Stomach (tissue), 9 donors: ENCODE measurements around the gene SLF1. TPM values are rescaled to one million over a fixed set of nuclear protein-coding genes. Genes with fewer than 3 reads are reported as not detected.

Experiments
- DNase-seq, 2 donors: peaks; one replicate each; pipeline versions ENCODE4 v3.0.0 to v3.0.0-alpha.2; 2013 to 2019
- H3K27ac ChIP-seq, 5 donors: fragments of 200-600 bp in 4 of 5; sonication (generic) in 4 of 5; one replicate each; pipeline ENCODE4 v1.5.1; 2013 to 2019; ENCODE audit warnings: mild to moderate bottlenecking in 1 of 5, moderate library complexity in 1 of 5
- H3K27me3 ChIP-seq, 3 donors: fragments of 200-600 bp; sonication (generic); one replicate each; pipeline ENCODE4 v1.5.1; 2017 to 2019; ENCODE audit warnings: mixed run types in 1 of 3
- H3K36me3 ChIP-seq, 4 donors: fragments of 200-600 bp; sonication (generic); 1 replicate in 3 of 4; 2 replicates in 1 of 4; pipeline ENCODE4 v1.5.1; 2016 to 2019
- H3K4me1 ChIP-seq, 4 donors: fragments of 200-600 bp; sonication (generic); one replicate each; pipeline ENCODE4 v1.5.1; 2016 to 2019
- H3K4me3 ChIP-seq, 4 donors: fragments of 200-600 bp; sonication (generic) in 3 of 4; one replicate each; pipeline ENCODE4 v1.5.1; 2016 to 2019; ENCODE audit warnings: mild to moderate bottlenecking in 1 of 4
- H3K9me3 ChIP-seq, 4 donors: fragments of 200-600 bp; sonication (generic); one replicate each; pipeline ENCODE4 v1.5.1; 2016 to 2019
- EP300 ChIP-seq: sonication (generic); formaldehyde crosslinking; IDR thresholded peaks from one replicate; pipeline ENCODE4 v1.6.1; 2017; ENCODE audit warnings: antibody characterized with exemption
- POLR2A ChIP-seq, 4 donors: fragments of 450-650 bp; IDR thresholded peaks; one replicate each; pipeline ENCODE4 v1.6.1; 2016; ENCODE audit warnings: antibody characterized with exemption in 4 of 4, control low read depth in 2 of 4, mild to moderate bottlenecking in 1 of 4, moderate library complexity in 1 of 4
- POLR2AphosphoS5 ChIP-seq, 3 donors: sonication (generic); formaldehyde crosslinking; IDR thresholded peaks; one replicate each; pipeline ENCODE4 v1.6.1; 2016; ENCODE audit warnings: antibody characterized with exemption in 3 of 3
- WGBS, 5 donors: extraction: QIAGEN DNeasy Blood & Tissue Kit in 3 of 5; methylation state at CpG; one replicate each; pipeline versions ENCODE4 v1.1.5 to v1.1.7; 2013 to 2018; 5-methylcytosine and 5-hydroxymethylcytosine counted together
- intact Hi-C: fragments of 100-400 bp; cut with DNase I; formaldehyde crosslinking; loops from one replicate; pipeline ENCODE4 v1.15.1; 2023; ENCODE audit warnings: low total_unique reads
- polyA plus RNA-seq, 3 donors: library from polyadenylated mRNA; stranded (reverse); fragments of 200-250 nt; gene quantifications; one replicate each; pipeline ENCODE4 v1.2.3, GENCODE V29; 2013
- total RNA-seq, 5 donors: library from RNA; depleted of rRNA; stranded (reverse); fragments of >200 nt; gene quantifications; one replicate each; pipeline versions ENCODE4 v1.1.0 to v1.2.3, GENCODE V29; 2014 to 2016
- TF ChIP-seq, protein P1 (sequence below), 7 experiments: fragments of 450-650 bp in 4 of 7; fragments of 200-600 bp in 3 of 7; sonication (generic) in 3 of 7; IDR thresholded peaks; one replicate each; pipeline ENCODE4 v1.5.1; 2016 to 2019; ENCODE audit warnings: antibody characterized with exemption in 7 of 7, control low read depth in 2 of 7, mild to moderate bottlenecking in 1 of 7
- donor health status: healthy with polysubstance abuse.
- donor health status: Bipolar disorder and iron deficiency.
- donor health status: healthy.

Gene SLF1
- total and polyA plus RNA-seq, 8 donors, result 0.58 to 53.1 (median 5.2) TPM

DNA sequence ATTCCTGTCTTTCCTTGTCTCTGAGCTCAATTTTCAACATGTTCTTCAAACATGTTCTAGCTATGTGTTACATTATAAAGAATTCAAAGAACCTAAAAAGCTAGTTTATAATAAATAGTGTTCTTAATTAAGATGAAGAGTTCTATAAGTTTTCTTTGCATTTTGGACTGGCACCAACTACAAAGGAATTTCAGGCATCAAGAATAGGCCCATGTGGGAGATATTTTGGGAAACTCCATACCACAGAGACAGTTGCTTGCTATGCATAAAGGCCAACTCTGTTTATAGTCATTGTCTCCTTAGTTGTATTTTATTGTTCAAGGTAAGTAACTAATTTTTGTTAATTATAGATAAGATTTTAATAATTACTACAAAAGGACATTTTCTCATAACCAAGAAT lies 4.5 kb downstream of the SLF1 start:
- no peak for DNase-seq
- intact Hi-C loops, result no loop called here
- no peak overlapping the region for H3K4me3 ChIP-seq
- H3K27ac ChIP-seq, result no peak overlapping the region
- TF ChIP-seq, protein P1, sequence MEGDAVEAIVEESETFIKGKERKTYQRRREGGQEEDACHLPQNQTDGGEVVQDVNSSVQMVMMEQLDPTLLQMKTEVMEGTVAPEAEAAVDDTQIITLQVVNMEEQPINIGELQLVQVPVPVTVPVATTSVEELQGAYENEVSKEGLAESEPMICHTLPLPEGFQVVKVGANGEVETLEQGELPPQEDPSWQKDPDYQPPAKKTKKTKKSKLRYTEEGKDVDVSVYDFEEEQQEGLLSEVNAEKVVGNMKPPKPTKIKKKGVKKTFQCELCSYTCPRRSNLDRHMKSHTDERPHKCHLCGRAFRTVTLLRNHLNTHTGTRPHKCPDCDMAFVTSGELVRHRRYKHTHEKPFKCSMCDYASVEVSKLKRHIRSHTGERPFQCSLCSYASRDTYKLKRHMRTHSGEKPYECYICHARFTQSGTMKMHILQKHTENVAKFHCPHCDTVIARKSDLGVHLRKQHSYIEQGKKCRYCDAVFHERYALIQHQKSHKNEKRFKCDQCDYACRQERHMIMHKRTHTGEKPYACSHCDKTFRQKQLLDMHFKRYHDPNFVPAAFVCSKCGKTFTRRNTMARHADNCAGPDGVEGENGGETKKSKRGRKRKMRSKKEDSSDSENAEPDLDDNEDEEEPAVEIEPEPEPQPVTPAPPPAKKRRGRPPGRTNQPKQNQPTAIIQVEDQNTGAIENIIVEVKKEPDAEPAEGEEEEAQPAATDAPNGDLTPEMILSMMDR (IDR thresholded peaks at IDR 0.05), result no peak
- TF ChIP-seq EP300 (no peak), POLR2A (IDR thresholded peaks at IDR 0.05) (no peak), POLR2AphosphoS5 (IDR thresholded peaks at IDR 0.05) (no peak)
- no peaks in the 10 kb centered on the region for H3K9me3 ChIP-seq
- peaks cover 0 to 25% (median 12%) of the 10 kb centered on the region in 4 donors for H3K4me1 ChIP-seq
- no peaks in the 10 kb centered on the region for H3K36me3 ChIP-seq
- H3K27me3 ChIP-seq, result no peaks in the 10 kb centered on the region

DNA sequence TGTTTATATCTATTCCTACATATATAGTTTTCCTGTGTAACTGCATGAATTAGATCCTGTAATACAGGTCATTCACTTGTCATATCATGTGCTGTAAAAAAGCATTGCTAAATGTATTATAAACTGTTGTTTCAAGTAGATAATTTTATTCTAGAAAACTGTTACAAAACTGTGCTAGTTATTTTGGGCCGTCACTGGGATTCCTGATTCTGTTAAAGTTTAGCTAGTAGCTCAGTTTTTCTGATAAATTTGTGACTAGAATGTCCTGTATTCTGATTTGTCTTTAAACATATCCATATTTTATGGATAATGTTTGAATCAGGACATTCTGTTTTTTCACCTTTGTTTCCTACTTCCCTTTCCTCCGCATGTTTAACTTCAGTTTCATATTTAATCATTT lies 5.4 kb downstream of the SLF1 start:
- TF ChIP-seq EP300 (no peak), POLR2A (IDR thresholded peaks at IDR 0.05) (no peak), POLR2AphosphoS5 (IDR thresholded peaks at IDR 0.05) (no peak)
- TF ChIP-seq, protein P1 (IDR thresholded peaks at IDR 0.05), result no peak
- H3K27me3 ChIP-seq, result no peaks in the 10 kb centered on the region
- DNase-seq, result no peak
- intact Hi-C loops, result no loop called here
- no peaks in the 10 kb centered on the region for H3K9me3 ChIP-seq
- H3K4me3 ChIP-seq, result no peak overlapping the region
- no peaks in the 10 kb centered on the region for H3K36me3 ChIP-seq
- H3K27ac ChIP-seq, result no peak overlapping the region
- peaks cover 0 to 24% (median 12%) of the 10 kb centered on the region in 4 donors for H3K4me1 ChIP-seq
- WGBS, 5 donors, result 72 to 86% (median 79%) methylated on average over 2 of the region's 2 CpGs

DNA sequence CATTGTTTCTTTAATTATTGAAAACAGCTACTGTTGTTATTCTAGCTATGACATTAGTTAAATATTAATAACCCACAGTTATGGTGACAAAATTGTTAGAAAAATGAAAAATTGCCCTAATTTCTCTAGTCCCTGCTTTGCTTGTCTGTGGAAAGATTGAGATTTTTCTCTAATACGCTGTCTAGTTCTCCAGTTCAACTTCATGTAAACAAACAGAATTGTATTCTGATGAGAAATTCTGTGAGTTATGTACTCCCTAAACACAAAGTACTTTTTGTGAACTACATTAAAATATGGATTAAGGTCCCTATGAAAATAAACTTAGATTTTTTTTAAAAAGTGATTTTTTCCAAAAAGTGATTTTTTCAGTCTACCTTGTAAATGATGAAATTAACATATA lies 8.7 kb downstream of the SLF1 start:
- H3K36me3 ChIP-seq, result peaks cover 0 to 30% (median 22%) of the 10 kb centered on the region in 4 donors
- intact Hi-C loops, result no loop called here
- no peak for DNase-seq
- no peaks in the 10 kb centered on the region for H3K9me3 ChIP-seq
- 80 to 91% (median 84%) methylated on average over 1 of the region's 1 CpG for WGBS, 5 donors
- H3K27ac ChIP-seq, result no peak overlapping the region
- no peaks in the 10 kb centered on the region for H3K4me1 ChIP-seq
- no peaks in the 10 kb centered on the region for H3K27me3 ChIP-seq
- TF ChIP-seq, protein P1 (IDR thresholded peaks at IDR 0.05), result no peak
- TF ChIP-seq POLR2AphosphoS5 (IDR thresholded peaks at IDR 0.05) (no peak), EP300 (no peak), POLR2A (IDR thresholded peaks at IDR 0.05) (no peak)
- H3K4me3 ChIP-seq, result no peak overlapping the region

DNA sequence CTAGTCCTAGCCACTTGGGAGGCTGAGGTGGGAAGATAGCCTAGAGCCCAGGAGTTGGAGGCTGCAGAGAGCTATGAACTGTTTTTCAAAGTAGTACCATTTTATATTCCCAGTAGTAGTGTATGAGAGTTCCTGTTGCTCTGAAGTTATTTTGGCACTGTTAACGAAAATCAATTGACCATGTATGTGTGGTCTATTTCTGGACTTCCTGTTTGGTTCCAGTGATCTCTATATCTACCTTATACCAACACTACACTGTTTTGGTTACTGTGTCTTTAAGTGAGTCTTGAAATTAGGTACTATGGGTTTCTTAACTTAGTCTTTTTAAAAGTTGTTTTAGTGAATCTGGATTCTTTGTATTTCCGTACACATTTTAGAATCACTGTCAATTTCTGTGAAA lies 13.6 kb downstream of the SLF1 start:
- no peak for TF ChIP-seq POLR2AphosphoS5 (IDR thresholded peaks at IDR 0.05)
- no peak for TF ChIP-seq POLR2A (IDR thresholded peaks at IDR 0.05)
- TF ChIP-seq EP300, result no peak
- TF ChIP-seq, protein P1 (IDR thresholded peaks at IDR 0.05), result no peak
- H3K4me1 ChIP-seq, result no peaks in the 10 kb centered on the region
- WGBS, 5 donors, result 75 to 91% (median 80%) methylated on average over 2 of the region's 2 CpGs
- DNase-seq, result no peak
- no peak overlapping the region for H3K4me3 ChIP-seq
- no peaks in the 10 kb centered on the region for H3K27me3 ChIP-seq
- H3K9me3 ChIP-seq, result peaks cover 0 to 11% (median 0%) of the 10 kb centered on the region in 4 donors
- intact Hi-C loops, result no loop called here
- H3K36me3 ChIP-seq, result peaks cover 0 to 37% (median 31%) of the 10 kb centered on the region in 4 donors
- H3K27ac ChIP-seq, result no peak overlapping the region
